ENCODE data around the gene CISD2.
"Not testable (repeated sequence)": the region's sequence is repeated elsewhere in the genome, so short reads cannot be mapped to it uniquely, and the experiment has no call there.

Gene CISD2

DNA sequence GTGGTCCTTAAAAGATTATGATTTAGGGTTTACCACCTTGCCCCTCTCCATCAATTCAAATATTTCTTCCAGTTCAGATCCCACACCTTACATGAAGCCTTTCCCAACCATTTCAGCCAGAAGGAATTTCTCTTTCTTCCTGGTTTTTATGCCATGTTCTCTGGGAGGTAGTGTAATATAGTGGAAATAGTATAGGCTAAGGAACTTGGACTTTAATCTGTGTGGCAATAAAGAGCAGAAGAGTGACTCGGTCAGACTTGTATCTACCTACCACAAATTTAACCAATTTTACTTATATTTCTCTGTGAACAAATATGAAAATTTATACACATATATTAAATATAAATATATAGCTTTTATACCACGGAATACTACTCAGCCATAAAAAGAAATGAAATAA lies 18.4 kb upstream of the CISD2 start:
- DNase-seq: no peak

DNA sequence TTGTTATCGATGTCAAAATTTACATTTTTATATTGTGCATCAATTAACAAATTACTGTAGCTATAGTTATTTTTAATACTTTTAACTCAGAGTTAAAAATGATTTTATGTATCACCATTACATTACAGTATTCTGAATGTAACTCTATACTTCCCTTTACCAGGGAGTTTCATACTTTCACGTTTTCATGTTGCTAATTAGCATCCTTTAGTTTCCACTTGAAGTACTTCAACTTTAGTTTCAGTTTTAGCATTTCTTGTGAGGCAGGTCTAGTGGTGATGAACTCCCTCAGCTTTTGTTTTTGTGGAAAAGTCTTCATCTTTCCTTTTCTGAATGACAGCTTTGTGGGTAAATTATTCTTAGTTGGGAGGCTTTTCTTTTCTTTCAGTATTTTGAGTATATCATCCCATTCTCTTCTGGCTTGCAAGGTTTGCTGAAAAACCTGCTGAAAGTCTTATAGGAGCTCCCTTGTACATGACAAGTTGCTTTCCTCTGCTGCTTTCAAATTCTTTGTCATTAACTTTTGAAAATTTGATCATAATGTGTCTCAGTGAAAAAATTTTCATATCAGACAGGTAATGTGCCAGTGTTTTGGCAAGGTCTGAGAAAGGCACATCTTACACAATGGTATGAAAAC lies 9.8 kb upstream of the CISD2 start:
- DNase-seq: no peak

DNA sequence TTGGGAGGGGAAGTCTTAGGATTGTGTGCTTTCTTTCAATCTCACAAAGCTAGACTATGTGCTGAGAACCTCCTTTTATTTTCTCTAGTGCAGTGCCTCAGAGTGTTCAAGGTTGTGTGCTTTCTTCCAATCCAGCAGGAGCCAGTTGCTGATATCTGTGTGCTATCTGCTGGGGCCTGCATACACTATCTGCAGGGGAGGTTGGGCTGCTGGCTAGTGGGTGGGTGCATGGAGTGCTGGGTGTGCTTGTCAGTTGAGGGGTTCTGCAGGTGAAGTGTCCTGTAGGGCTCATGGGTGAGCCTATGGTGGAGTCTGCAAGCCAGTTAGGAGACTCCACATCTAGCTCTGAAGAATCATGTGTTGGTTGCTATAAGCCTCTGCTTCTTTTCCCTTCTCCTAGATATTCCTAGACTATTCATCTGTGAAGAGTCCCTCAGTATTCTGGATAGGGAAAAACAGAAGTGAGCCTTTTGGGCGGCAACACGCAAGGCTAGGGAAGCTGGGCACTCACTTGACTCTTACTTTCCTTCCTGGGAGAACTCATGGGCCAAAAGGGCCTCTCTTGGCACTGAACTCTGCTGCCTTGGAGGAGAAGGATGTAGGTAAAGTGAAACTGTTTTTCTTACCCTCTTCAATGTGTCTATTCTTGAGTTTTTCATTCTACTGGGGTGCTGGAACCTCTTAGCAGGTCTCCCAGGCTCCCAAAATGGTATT lies 8.0 kb upstream of the CISD2 start:
- DNase-seq: no peak

DNA sequence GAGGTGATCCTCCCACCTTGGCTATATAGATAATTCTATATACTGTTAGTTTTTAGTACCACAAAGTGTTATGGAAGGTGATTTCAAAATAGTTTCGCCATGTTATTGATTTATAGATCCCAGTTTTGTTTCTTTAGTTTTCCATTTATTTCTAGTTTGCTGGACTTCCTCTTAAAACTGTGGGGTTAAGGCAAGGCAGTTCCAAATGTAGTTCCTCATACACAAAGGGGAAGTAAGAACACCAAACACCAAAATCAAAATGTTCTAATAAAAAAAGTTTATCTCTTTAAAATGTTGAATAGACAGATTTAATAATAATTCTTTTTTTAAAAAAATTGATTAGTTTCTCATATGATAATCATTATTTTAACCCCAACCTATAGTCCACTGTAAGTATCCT lies 6.8 kb upstream of the CISD2 start:
- DNase-seq: no peak

DNA sequence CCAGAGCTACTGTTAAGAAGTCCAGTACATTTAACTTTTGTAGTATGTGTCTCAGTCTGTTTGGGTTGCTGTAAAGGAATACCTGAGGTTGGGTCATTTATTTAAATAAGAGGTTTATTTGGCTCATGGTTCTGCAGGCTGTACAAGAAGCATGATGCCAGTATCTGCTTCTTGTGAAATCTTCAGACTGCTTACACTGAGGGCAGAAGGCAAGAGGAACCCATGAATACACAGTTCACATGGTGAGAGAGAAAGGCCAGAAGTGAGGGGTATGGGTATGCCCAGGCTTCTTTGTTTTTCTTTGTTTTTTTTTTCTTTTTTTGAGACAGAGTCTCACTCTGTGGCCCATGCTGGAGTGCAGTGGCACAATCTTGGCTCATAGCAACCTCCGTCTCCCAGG lies 6.0 kb upstream of the CISD2 start:
- DNase-seq: no peak

DNA sequence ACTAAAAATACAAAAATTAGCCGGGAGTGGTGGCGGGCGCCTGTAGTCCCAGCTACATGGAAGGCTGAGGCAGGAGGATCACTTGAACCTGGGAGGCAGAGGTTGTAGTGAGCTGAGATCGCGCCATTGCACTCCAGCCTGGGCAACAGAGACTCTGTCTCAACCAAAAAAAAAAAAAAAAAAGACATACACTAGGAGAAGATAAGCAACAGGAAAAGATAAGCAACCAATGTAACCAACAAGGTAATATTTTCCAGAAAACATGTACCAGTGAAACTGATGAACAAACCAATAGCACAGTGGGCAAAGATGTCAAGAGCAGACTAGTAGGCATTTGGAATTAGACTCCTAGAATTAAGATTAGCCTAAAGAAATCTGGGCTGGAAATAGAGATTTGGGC lies 3.5 kb upstream of the CISD2 start:
- DNase-seq: not testable (repeated sequence)

DNA sequence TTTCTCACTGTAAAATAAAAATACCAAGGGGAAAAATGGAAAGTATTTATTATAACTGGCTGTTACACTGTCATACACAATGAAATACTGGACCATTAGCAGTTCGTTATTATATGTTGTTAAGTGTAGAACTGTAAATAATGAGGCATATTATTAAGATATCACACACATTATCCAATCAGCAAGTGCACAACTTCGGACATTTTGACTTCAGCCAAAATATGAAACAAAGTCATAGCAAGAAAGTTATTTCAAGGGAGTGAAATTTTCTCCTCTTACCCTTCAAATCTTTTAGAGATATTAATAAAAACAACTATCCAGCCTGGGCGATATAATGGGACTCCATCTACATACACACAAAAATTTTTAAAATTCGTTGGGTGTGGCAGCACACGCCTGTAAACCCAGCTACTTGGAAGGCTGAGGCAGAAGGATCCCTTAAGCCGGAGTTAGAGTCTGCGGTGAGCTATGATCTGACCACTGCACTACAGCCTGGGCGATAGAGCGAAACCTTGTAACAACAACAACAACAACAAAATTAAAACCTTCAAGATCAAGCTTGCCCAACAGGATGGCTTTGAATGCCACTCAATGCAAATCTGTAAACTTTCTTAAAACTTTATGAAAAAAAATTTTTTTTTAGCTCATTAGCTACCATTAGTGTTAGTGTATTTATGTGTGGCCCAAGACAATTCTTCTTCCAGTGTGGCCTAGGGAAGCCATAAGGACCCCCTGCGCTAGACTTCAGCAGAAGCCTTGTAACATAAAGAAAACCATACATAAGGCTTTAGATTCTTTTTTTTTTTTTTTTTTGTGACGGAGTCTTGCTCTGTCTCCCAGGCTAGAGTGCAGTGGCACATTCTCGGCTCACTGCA lies 1.3 kb upstream of the CISD2 start:
- DNase-seq: no peak

DNA sequence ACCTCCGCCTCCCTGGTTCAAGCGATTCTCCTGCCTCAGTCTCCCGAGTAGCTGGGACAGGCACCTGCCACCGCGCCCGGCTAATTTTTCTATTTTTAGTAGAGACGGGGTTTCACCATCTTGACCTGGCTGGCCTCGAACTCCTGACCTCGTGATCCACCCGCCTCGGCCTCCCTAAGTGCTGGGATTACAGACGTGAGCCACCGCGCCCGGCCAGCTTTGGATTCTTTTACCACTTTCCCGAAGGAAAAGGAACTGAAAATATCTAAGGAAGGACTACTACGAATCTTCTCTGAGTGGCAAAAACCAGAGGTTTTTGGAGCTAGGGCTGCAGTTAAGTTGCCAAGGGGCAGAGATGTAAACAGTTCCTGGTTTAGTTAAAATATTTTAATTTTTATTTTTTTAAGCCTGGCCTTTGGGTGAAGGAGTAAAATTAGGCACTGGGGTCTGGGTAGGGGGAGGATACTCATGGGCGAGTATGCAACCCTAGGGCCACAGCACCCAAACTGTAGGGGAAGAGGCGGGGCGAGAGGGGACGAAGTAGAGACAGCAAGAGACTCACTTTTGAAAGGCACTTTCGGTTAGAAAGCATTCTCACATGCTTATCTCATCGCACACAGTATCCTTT lies 525 bp upstream of the CISD2 start:
- DNase-seq: no peak

DNA sequence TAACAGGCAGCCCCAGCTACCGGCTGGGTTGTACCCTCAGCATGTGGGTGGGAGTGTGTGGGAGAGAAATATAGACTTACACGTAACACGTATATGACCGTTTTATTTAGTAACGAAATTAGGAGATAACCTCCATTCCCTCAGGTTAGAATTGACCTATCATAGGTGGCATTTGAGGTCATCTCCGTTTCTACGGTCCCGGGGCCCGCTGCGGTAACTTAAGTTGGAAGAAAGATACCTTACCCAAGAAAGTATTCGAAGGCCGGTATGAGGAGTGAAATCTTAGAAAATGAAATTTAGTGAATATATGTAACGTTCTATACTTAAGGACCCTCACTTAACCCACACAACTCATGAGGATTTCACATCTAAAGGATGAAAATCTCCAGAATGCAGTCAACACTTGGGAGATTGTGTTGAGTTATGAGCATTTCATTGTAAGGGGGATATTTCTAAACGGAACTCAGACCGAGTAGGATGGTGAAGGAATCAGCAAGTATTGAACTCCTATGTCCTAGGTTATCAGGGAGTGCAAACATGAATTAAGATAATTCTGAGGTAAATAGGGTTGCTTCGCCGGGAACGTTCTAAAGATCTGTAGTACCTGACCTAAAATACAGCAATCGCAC lies 891 bp downstream of the CISD2 start:
- DNase-seq: no peak

DNA sequence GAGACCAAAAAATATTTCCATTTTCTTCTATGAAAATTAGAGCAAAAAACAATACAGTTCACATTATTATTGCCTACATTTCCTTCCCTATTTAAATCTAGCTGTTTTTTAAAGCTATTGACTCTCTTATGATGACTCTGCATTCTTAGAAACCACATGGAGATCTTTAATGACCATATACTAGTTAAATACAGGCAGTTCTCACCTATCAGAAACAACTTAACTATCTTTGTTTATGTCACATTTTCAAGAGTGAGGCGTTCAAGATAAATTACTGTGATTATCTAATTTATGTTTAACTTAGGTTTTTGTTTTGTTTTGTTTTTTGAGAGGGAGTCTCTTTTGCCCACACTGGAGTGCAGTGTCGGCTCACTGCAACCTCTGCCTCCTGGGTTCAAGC lies 3.0 kb downstream of the CISD2 start:
- no peak for DNase-seq

DNA sequence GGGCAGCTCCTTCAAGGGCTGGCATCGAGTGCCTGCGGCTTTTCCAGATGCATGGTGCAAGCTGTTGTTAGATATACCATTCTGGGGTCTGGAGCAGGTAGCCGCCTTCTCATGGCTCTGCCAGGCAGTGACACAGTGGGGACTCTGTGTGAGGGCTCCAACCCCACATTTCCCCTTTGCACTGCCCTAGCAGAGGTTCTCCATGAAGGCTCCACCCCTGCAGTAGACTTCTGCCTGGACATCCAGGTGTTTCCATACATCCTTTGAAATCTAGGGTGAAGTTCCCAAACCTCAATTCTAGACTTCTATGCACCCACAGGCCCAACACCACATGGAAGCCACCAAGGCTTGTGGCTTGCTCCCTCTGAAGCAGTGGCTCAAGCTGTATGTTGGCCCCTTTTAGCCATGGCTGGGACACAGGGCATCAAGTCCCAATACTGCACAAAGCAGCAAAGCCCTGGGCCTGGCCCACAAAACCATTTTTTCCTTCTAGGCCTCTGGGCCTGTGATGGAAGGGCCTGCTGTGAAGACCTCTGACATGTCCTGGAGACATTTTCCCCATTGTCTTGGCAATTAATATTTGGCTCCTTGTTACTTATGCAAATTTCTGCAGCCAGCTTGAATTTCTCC lies 8.8 kb downstream of the CISD2 start:
- not testable (repeated sequence) for DNase-seq

DNA sequence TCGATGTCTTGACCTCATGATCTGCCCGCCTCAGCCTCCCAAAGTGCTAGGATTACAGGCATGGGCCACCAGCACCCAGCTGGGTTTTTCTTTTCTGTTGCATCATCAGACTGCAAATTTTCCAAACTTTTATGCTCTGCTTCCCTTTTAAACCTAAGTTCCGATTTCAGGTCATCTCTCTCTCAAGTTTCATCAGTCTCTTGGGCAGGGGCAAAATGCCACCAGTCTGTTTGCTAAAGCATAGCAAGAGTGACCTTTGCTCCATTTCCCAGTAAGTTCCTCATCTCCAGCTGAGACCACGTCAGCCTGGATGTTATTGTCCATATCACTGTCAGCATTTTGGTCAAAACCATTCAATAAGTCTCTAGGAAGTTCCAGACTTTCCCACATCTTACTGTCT lies 9.6 kb downstream of the CISD2 start:
- not testable (repeated sequence) for DNase-seq

DNA sequence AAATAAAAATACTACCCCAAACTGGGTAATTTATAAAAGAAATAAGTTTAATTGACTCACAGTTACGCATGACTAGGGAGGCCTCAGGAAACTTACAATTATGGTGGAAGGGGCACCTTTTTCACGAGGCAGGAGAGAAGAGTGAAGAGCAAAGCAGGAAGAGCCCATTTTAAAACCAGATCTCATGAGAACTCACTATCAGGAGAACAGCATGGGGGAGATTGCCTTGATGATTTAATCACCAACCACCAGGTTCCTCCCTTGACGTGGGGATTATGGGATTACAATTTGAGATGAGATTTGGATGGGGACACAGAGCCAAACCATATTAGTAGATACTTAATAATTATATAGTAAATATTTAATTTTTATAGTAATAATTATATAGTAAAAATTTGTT lies 10.1 kb downstream of the CISD2 start:
- no peak for DNase-seq

DNA sequence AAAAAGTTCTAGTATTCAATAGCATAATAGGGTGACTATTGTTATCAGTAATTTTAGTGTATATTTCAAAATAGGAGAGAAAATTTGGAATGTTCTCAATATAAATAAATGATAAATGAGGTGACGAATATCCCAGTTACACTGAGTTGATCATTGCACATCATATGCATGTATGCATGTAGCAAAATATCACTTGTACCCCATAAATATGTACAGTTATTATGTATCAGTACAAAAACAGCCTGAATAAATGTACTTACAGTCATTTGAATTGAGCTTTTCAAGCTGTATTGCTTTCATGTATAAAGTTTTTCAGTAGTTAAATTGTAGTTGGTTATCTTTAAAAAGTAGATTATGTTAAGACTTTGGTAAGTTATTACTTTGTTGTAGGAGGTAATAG lies 12.6 kb downstream of the CISD2 start:
- DNase-seq: no peak

DNA sequence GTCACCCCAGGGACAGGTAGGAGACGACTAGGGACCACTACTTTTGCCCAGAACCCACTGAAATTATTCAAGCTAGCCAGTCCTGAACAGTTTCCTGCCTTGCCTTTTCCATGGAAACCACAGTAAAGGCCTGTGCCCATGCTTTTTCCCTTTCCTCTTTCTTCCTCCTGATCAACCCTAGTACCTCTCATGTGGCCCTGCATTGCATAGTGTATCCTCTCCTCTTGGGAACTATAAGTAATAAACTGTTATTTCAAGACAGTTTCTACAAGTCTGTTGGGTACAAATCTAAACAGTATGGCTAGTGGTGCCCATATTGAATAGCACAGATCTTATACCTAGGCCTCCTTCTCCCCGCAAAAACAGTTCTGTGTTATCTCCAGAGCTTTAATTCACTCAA lies 14.5 kb downstream of the CISD2 start:
- no peak for DNase-seq

DNA sequence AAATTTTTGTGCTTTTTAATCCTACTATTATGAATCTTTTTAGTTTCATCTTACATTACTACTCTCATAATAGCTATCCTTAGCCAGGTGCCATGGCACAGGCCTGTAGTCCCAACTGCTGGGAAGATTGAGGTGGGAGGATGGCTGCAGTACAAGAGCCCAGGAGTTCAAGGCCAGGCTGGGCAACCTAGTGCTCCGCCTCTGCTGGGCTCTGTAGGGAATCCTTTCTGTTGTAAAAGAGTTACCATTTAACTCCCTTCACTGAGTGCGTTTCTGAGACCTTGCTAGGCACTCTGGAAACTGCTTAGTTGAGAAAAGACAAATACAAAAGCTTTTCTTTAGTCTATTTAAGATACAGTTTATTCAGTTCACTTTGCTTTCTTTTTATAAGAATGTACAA lies 19.8 kb downstream of the CISD2 start:
- DNase-seq: not testable (repeated sequence)

DNA sequence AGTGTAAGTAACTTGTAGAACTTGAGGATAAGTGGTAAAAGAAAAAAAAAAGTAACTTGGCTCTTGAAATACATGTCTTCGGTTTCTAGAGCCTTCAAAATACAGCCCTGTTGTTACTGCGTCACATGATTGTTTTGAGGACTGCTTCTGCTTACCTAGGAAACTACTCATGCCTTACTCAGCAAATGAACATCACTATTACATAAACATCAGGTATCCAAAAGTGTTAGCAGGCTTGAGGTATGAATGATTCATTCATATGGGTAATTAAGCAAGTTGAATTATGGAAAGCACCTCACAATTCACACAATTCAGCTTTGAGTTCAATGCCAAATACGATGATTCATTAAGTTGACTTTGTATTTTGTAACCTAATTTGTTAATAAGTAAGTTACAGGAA lies 21.1 kb downstream of the CISD2 start:
- not testable (repeated sequence) for DNase-seq

DNA sequence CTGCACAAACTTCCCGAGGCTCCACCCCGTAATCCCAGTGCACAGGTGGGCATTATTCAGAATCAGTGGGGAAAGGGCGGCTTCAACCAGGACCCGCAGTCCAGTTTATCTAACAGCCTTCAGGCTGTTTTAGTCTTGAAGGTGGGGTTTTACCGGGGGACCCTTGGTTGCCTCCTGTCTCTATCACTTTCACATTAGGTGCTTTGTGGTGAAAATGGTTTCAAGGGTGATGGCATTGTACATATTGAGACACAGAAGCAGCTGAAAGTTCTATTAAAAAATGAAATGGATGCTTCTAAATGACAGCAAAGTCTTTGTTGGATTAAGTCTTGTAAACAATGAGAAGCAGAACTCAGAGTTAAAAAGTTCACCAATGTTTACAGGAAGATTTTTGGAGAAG lies 27.8 kb downstream of the CISD2 start:
- not testable (repeated sequence) for DNase-seq

DNA sequence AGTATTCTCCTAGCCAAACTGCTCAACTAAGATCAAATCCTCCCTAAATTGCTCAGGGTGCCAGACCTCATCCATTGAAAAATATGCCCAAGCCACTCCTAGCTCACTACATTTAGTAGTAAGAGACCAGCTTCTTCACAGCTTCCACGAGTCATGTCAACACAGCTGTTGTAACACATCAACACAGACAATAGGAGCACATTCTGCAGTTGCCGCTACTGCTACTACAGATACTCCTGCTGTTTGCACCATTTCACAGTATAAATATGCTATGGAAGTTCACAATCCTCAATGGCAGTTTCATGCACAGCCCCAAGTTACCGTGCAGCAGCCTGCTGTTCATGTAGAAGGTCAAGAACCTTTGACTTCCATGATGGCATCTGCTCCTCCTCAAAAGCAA lies 28.8 kb downstream of the CISD2 start:
- not testable (repeated sequence) for DNase-seq

DNA sequence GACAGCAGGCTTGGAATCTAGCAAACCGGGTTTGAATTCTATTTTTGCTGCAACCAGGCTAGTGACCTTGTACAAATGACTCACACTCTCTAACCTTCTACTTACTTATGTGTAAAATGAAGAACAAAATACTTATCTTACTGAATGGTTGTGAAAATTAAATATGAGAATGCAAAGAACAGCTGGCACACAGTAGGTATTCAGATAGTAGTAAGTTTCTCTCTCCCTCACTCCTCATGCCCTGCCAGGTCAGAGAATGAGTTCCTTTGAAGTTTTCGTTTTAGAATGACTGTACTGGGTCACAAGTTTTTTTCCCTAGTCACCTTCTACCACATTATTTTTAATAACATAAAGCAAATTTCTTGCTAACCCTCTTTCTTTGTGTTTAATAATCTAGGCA lies 33.0 kb downstream of the CISD2 start:
- no peak for DNase-seq

DNA sequence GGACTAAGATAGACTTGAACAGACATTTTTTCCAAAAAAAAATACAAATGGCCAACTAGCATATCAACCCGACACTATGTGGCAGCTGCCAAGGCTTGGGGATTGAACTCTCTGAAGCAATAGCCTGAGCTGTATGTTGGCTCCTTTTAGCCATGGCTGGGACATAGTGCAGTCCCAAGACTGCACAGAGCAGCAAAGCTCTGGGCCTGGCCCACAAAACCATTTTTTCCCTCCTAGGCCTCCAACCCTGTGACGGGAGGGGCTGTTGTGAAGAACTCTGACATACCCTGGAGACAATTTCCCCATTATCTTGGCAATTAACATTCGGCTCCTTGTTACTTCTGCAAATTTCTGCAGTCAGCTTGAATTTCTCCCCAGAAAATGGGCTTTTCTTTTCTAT lies 50.1 kb downstream of the CISD2 start:
- DNase-seq: no peak

DNA sequence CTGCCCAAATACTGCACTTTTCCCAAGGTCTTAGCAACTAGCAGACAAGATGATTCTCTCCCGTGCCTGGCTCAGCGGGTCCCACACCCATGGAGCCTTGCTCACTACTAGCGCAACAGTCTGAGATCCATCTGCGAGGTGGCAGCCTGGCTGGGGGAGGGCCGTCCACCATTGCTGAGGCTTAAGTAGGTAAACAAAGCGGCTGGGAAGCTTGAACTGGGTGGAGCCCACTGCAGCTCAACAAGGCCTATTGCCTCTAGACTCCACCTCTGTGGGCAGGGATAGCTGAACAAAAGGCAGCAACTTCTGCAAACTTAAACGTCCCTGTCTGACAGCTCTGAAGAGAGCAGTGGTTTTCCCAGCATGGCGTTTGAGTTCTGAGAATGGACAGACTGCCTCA lies 50.9 kb downstream of the CISD2 start:
- DNase-seq: not testable (repeated sequence)

DNA sequence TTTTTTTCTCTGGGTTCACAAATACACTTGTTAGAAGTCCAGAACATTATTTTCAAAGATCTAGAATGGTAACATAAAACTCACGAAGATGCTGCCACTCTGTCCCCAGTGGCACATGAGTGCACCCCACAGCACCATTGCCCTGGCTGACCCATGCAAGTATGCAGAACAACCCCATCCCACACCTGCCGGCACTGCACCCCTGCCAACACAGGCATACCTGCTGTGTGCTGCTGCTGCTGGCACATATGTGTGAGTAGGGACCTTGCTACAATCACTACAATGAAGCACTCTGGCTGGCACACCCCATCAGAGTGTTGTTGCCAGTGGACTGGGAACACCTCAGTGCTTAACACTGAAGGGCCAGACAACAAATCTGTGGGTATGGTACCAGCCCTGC lies 66.9 kb downstream of the CISD2 start:
- no peak for DNase-seq

All from NCI-H510A (cell line).